ENCODE results near the gene CAPZB. TPM values are rescaled to one million over a fixed set of nuclear protein-coding genes. Genes with fewer than 3 reads are reported as not detected.

CAPZB gene
- polyA plus RNA-seq, 1 of the 3 experiments (the other 2 are of a cell fraction), result 122 TPM

GRCh38 chr1:19327301-19327700, 158.0 kb downstream of the CAPZB start (continued):
- no peak for TF ChIP-seq EP300 (IDR thresholded peaks at IDR 0.05; ENCODE audit: borderline replicate concordance in 1 of 2, low read depth in 1 of 2, low read length in 1 of 2)
- no peak for TF ChIP-seq JUND (IDR thresholded peaks at IDR 0.05)
- no peak for TF ChIP-seq YY1 (IDR thresholded peaks at IDR 0.05; ENCODE audit: low read depth)
- no peak for TF ChIP-seq USF2 (IDR thresholded peaks at IDR 0.05; ENCODE audit: borderline replicate concordance, low read depth, low read length)

GRCh38 chr1:19326748-19327065, 158.6 kb downstream of the CAPZB start:
- TF ChIP-seq TEAD4 (IDR thresholded peaks at IDR 0.05; ENCODE audit: borderline replicate concordance, insufficient read depth) (no peak), RAD21 (IDR thresholded peaks at IDR 0.05; ENCODE audit: low read length) (no peak), EP300 (IDR thresholded peaks at IDR 0.05; ENCODE audit: borderline replicate concordance in 1 of 2, low read depth in 1 of 2, low read length in 1 of 2) (no peak), TAF1 (IDR thresholded peaks at IDR 0.05; ENCODE audit: borderline replicate concordance, low read depth, low read length) (no peak), RXRA (IDR thresholded peaks at IDR 0.05; ENCODE audit: borderline replicate concordance, low read depth) (no peak), EZH2phosphoT487 (IDR thresholded peaks at IDR 0.05; ENCODE audit: borderline replicate concordance, low read depth) (no peak), USF2 (IDR thresholded peaks at IDR 0.05; ENCODE audit: borderline replicate concordance, low read depth, low read length) (no peak), SMC3 (IDR thresholded peaks at IDR 0.05; ENCODE audit: low read depth, low read length) (no peak), GABPA (IDR thresholded peaks at IDR 0.05; ENCODE audit: low read depth) (no peak), MEF2A (IDR thresholded peaks at IDR 0.05; ENCODE audit: borderline replicate concordance, low read depth) (no peak), PBX3 (IDR thresholded peaks at IDR 0.05) (no peak), POLR2AphosphoS5 (IDR thresholded peaks at IDR 0.05; ENCODE audit: low read depth, low read length) (no peak), YY1 (IDR thresholded peaks at IDR 0.05; ENCODE audit: low read depth) (no peak), RCOR1 (IDR thresholded peaks at IDR 0.05; ENCODE audit: low read length) (no peak), ZBTB33 (IDR thresholded peaks at IDR 0.05; ENCODE audit: borderline replicate concordance, low read depth) (no peak), SIN3A (IDR thresholded peaks at IDR 0.05; ENCODE audit: borderline replicate concordance, low read depth, low read length) (no peak), IRF3 (IDR thresholded peaks at IDR 0.05; ENCODE audit: low read depth, low read length) (no peak)
- H3K79me2 ChIP-seq (ENCODE audit: insufficient read depth), result no peaks in the 10 kb centered on the region
- H3K36me3 ChIP-seq (replicated peaks in 1 of 2; ENCODE audit: control insufficient read depth in 1 of 2, insufficient read depth in 2 of 2, low read length in 1 of 2), result peaks cover 0 to 10% of the 10 kb centered on the region in 2 experiments
- CTCF ChIA-PET, result no interaction called here
- H3K4me1 ChIP-seq (ENCODE audit: control insufficient read depth in 1 of 2, insufficient read depth in 2 of 2, low read depth in 1 of 2, low read length in 1 of 2), result peaks cover 0 to 4% of the 10 kb centered on the region in 2 experiments; a peak in 1 of 4 replicates
- no peak for DNase-seq
- POLR2A ChIA-PET, result no interaction called here
- no peaks in the 10 kb centered on the region for H3K9me3 ChIP-seq
- no peaks in the 10 kb centered on the region for H3K27me3 ChIP-seq (ENCODE audit: insufficient read depth)
- H3K4me2 ChIP-seq, result no peak overlapping the region
- no peak overlapping the region for H3K9ac ChIP-seq
- WGBS (ENCODE audit: low lambda C conversion rate), result 98% methylated on average over 6 of the region's 6 CpGs
- H3F3A ChIP-seq (replicated peaks; ENCODE audit: insufficient read depth), result no peaks in the 10 kb centered on the region
- no peak overlapping the region for H3K27ac ChIP-seq (ENCODE audit: low read depth in 2 of 2, low read length in 1 of 2)
- H3K9me2 ChIP-seq, result no peaks in the 10 kb centered on the region
- H2AFZ ChIP-seq (ENCODE audit: low read depth), result no peak overlapping the region
- no peak overlapping the region for H3K4me3 ChIP-seq (ENCODE audit: low read depth in 2 of 2, low read length in 1 of 2)
- no peaks in the 10 kb centered on the region for H4K20me1 ChIP-seq (ENCODE audit: insufficient read depth)

Data from SK-N-SH (cell line).